Muscle of leg (tissue), 16 donors: ENCODE data around the gene GNB1L. TPM values are rescaled to one million over a fixed set of nuclear protein-coding genes. Genes with fewer than 3 reads are reported as not detected.

Experiments
- DNase-seq: peaks from one replicate; pipeline ENCODE4 v3.0.0; 2013
- H3K27ac ChIP-seq: one replicate; pipeline ENCODE4 v1.5.1; 2013; ENCODE audit warnings: mild to moderate bottlenecking, low read length, control low read depth
- H3K27me3 ChIP-seq: one replicate; pipeline ENCODE4 v1.6.1; 2013; ENCODE audit warnings: low read length; ENCODE audit not compliant: control insufficient read depth, insufficient read depth
- H3K36me3 ChIP-seq: one replicate; pipeline ENCODE4 v1.6.1; 2013; ENCODE audit warnings: low read length; ENCODE audit not compliant: control insufficient read depth, insufficient read depth
- H3K4me1 ChIP-seq: one replicate; pipeline ENCODE4 v1.6.1; 2013; ENCODE audit warnings: low read length; ENCODE audit not compliant: control insufficient read depth, insufficient read depth
- H3K4me3 ChIP-seq: one replicate; pipeline ENCODE4 v1.5.1; 2013; ENCODE audit warnings: low read length, control low read depth
- H3K9me3 ChIP-seq: replicated peaks from 2 replicates; pipeline ENCODE4 v1.6.1; 2013; ENCODE audit warnings: low read depth, low read length; ENCODE audit not compliant: control insufficient read depth
- WGBS: methylation state at CpG from one replicate; pipeline ENCODE4 v1.1.5; 2013; ENCODE audit warnings: missing lambda C conversion rate; ENCODE audit not compliant: insufficient coverage; 5-methylcytosine and 5-hydroxymethylcytosine counted together
- long read RNA-seq, 11 donors: transcript quantifications; one replicate each; lab custom pipeline, GENCODE V29; 2026
- polyA plus RNA-seq, 8 donors: library from polyadenylated mRNA; unstranded; fragments of 120-200 nt; gene quantifications; one replicate each; pipeline versions ENCODE4 v1.2.1 to v1.2.3, GENCODE V29; 2013; ENCODE audit warnings: inconsistent platforms in 1 of 8, low replicate concordance in 1 of 8; ENCODE audit not compliant: insufficient read length in 8 of 8, insufficient read depth in 1 of 8
- total RNA-seq: library from RNA; stranded (reverse); fragments of 120-200 nt; gene quantifications from one replicate; pipeline ENCODE4 v1.2.4, GENCODE V29; 2013

Gene GNB1L
- 4.6 TPM for total RNA-seq
- 1 to 10 TPM; 3.0 to 6.9 (median 4.5) TPM for polyA plus RNA-seq
- long read RNA-seq, donor 1, partial matches to known transcripts, result 9 of 9 reads
- long read RNA-seq, donor 1, other reads (novel, unspliced or antisense), result 0 of 9 reads
- long read RNA-seq, donor 2, full-length matches to known transcripts, result 1 of 1 reads
- long read RNA-seq, donor 2, partial matches to known transcripts, result 0 of 1 reads
- long read RNA-seq, donor 2, other reads (novel, unspliced or antisense), result 0 of 1 reads
- long read RNA-seq, donor 3, full-length matches to known transcripts, result 1 of 18 reads
- long read RNA-seq, donor 3, partial matches to known transcripts, result 17 of 18 reads
- long read RNA-seq, donor 3, other reads (novel, unspliced or antisense), result 0 of 18 reads
- long read RNA-seq, donor 4, full-length matches to known transcripts, result 1 of 1 reads
- long read RNA-seq, donor 4, partial matches to known transcripts, result 0 of 1 reads
- long read RNA-seq, donor 4, other reads (novel, unspliced or antisense), result 0 of 1 reads
- long read RNA-seq, donor 5, result 0 reads
- long read RNA-seq, donor 6, full-length matches to known transcripts, result 2 of 30 reads
- long read RNA-seq, donor 6, partial matches to known transcripts, result 28 of 30 reads
- long read RNA-seq, donor 6, other reads (novel, unspliced or antisense), result 0 of 30 reads
- long read RNA-seq, donor 7, full-length matches to known transcripts, result 5 of 26 reads
- long read RNA-seq, donor 7, partial matches to known transcripts, result 21 of 26 reads
- long read RNA-seq, donor 7, other reads (novel, unspliced or antisense), result 0 of 26 reads
- long read RNA-seq, donor 8, partial matches to known transcripts, result 46 of 46 reads
- long read RNA-seq, donor 8, other reads (novel, unspliced or antisense), result 0 of 46 reads
- long read RNA-seq, donor 9, partial matches to known transcripts, result 17 of 17 reads
- long read RNA-seq, donor 9, other reads (novel, unspliced or antisense), result 0 of 17 reads
- long read RNA-seq, donor 10, partial matches to known transcripts, result 46 of 46 reads
- long read RNA-seq, donor 10, other reads (novel, unspliced or antisense), result 0 of 46 reads
- long read RNA-seq, donor 11, full-length matches to known transcripts, result 2 of 18 reads
- long read RNA-seq, donor 11, partial matches to known transcripts, result 16 of 18 reads
- long read RNA-seq, donor 11, other reads (novel, unspliced or antisense), result 0 of 18 reads

- peak; percentile 99 for DNase-seq
- H3K36me3 ChIP-seq, result peaks cover 23% of the 10 kb centered on the region
- H3K4me3 ChIP-seq, result peak within 1 kb of the TSS; percentile 97
- under 1% methylated on average over 76 of the region's 81 CpGs for WGBS
- peaks cover 28% of the 10 kb centered on the region for H3K4me1 ChIP-seq
- H3K27me3 ChIP-seq, result no peaks in the 10 kb centered on the region
- H3K9me3 ChIP-seq, result no peaks in the 10 kb centered on the region
- peak within 1 kb of the TSS; percentile 89 for H3K27ac ChIP-seq
These were observed at the start of gene GNB1L, which contains the start of gene RTL10 for GRCh38 chr22:19854778-19855503. TSS of gene GNB1L (minus strand) at chr22:19854874. CDS start at chr22:19821355, 33,519 bp downstream. TSS of gene RTL10 (minus strand) at chr22:19854874. CDS start at chr22:19852261, 2,613 bp downstream.

GRCh38 chr22:19904174-19904856 lies 49.6 kb upstream of the GNB1L start:
- Histone ChIP-seq H3K4me3 (no peak overlapping the region), H3K36me3 (peaks cover 10% of the 10 kb centered on the region), H3K4me1 (peaks cover 23% of the 10 kb centered on the region), H3K27me3 (no peaks in the 10 kb centered on the region), H3K27ac (no peak overlapping the region), H3K9me3 (no peaks in the 10 kb centered on the region)
- no peak for DNase-seq
- 81% methylated on average over 12 of the region's 16 CpGs for WGBS

GRCh38 chr22:19903513-19903912 lies 48.8 kb upstream of the GNB1L start:
- H3K4me3 ChIP-seq, result no peak overlapping the region
- H3K36me3 ChIP-seq, result peaks cover 10% of the 10 kb centered on the region
- H3K27me3 ChIP-seq, result no peaks in the 10 kb centered on the region
- no peaks in the 10 kb centered on the region for H3K9me3 ChIP-seq
- H3K27ac ChIP-seq, result no peak overlapping the region
- WGBS, result 56% methylated on average over 8 of the region's 12 CpGs
- no peak for DNase-seq
- H3K4me1 ChIP-seq, result peaks cover 25% of the 10 kb centered on the region

GRCh38 chr22:19903031-19903430 lies 48.4 kb upstream of the GNB1L start:
- Histone ChIP-seq H3K27ac (peak overlapping the region; percentile 63), H3K4me3 (no peak overlapping the region), H3K27me3 (no peaks in the 10 kb centered on the region), H3K36me3 (peaks cover 12% of the 10 kb centered on the region), H3K4me1 (peaks cover 26% of the 10 kb centered on the region), H3K9me3 (no peaks in the 10 kb centered on the region)
- WGBS, result 57% methylated on average over 9 of the region's 9 CpGs
- DNase-seq, result peak; percentile 57

GRCh38 chr22:19902245-19902715 lies 47.6 kb upstream of the GNB1L start:
- Histone ChIP-seq H3K4me3 (no peak overlapping the region), H3K27me3 (no peaks in the 10 kb centered on the region), H3K4me1 (peaks cover 26% of the 10 kb centered on the region), H3K9me3 (no peaks in the 10 kb centered on the region), H3K36me3 (peaks cover 20% of the 10 kb centered on the region), H3K27ac (peak overlapping the region; percentile 63)
- 87% methylated on average over 7 of the region's 7 CpGs for WGBS
- no peak for DNase-seq

- WGBS, result 91% methylated on average over 4 of the region's 11 CpGs
- Histone ChIP-seq H3K9me3 (no peaks in the 10 kb centered on the region), H3K36me3 (peaks cover 21% of the 10 kb centered on the region), H3K4me1 (peaks cover 26% of the 10 kb centered on the region), H3K27me3 (no peaks in the 10 kb centered on the region), H3K4me3 (no peak overlapping the region), H3K27ac (no peak overlapping the region)
- DNase-seq, result no peak
These were observed 47.0 kb upstream of the GNB1L start for GRCh38 chr22:19901577-19902244.

- Histone ChIP-seq H3K4me3 (no peak overlapping the region), H3K27ac (no peak overlapping the region), H3K4me1 (peaks cover 28% of the 10 kb centered on the region), H3K9me3 (no peaks in the 10 kb centered on the region), H3K36me3 (peaks cover 21% of the 10 kb centered on the region), H3K27me3 (no peaks in the 10 kb centered on the region)
- DNase-seq, result no peak
- WGBS, result 91% methylated on average over 4 of the region's 13 CpGs
These were observed 46.2 kb upstream of the GNB1L start for GRCh38 chr22:19900707-19901436.

- Histone ChIP-seq H3K4me3 (no peak overlapping the region), H3K9me3 (no peaks in the 10 kb centered on the region), H3K4me1 (peaks cover 28% of the 10 kb centered on the region), H3K27me3 (no peaks in the 10 kb centered on the region), H3K36me3 (peaks cover 26% of the 10 kb centered on the region), H3K27ac (no peak overlapping the region)
- 57% methylated on average over 12 of the region's 16 CpGs for WGBS
- no peak for DNase-seq
These were observed 44.3 kb upstream of the GNB1L start for GRCh38 chr22:19898831-19899567.
